SK-MEL-5 (cell line): ENCODE results near the gene CDA. TPM values are rescaled to one million over a fixed set of nuclear protein-coding genes. Genes with fewer than 3 reads are reported as not detected.

ENCODE experiments used
- DNase-seq: peaks from one replicate; pipeline ENCODE4 v3.0.0-alpha.2; 2016; ENCODE audit warnings: low read depth, low spot score
- in situ Hi-C: cut with HindIII; loops from 2 replicates; pipeline ENCODE4 v1.10.0; 2016; ENCODE audit warnings: low sequenced_read_pairs, high pct_unique_total_duplicates, low pct_unique_long_range_greater_than_20kb
- total RNA-seq: library from RNA; depleted of rRNA; stranded (reverse); fragments of >200 nt; shearing (Covaris generic); gene quantifications from 2 replicates; pipeline ENCODE4 v1.2.3, GENCODE V29; 2014

The CDA gene
- total RNA-seq, 1 experiment from 2014 or later, result not detected

DNA sequence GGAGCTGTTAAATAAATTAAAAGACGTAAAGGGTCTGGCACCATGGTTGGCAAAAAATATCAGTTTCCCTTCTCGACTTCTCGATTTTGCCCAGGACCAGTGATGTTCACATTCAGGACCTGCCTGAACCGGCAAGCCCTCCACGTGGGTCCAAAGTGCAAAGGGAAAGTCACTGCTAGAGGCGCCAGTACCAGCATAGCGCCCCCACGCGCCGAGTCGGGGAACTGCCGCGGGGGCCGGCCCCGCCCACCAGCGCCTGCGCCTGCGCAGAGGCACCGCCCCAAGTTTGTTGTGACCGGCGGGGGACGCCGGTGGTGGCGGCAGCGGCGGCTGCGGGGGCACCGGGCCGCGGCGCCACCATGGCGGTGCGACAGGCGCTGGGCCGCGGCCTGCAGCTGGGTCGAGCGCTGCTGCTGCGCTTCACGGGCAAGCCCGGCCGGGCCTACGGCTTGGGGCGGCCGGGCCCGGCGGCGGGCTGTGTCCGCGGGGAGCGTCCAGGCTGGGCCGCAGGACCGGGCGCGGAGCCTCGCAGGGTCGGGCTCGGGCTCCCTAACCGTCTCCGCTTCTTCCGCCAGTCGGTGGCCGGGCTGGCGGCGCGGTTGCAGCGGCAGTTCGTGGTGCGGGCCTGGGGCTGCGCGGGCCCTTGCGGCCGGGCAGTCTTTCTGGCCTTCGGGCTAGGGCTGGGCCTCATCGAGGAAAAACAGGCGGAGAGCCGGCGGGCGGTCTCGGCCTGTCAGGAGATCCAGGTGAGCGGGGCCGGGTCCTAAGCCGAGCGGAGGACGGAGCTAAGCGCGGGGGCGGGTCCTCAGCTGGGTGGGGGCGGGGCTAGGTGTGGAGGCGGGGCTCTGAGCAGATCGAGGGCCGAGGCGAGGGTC, 44.5 kb downstream of the CDA start, which contains the start of gene PINK1:
Gene PINK1 (plus strand): TSS at position 269 of the 875 bp plus-strand sequence. CDS start 91 bp downstream, at position 360.
- in situ Hi-C loops, result no loop called here
- DNase-seq, result peak; percentile 69

DNA sequence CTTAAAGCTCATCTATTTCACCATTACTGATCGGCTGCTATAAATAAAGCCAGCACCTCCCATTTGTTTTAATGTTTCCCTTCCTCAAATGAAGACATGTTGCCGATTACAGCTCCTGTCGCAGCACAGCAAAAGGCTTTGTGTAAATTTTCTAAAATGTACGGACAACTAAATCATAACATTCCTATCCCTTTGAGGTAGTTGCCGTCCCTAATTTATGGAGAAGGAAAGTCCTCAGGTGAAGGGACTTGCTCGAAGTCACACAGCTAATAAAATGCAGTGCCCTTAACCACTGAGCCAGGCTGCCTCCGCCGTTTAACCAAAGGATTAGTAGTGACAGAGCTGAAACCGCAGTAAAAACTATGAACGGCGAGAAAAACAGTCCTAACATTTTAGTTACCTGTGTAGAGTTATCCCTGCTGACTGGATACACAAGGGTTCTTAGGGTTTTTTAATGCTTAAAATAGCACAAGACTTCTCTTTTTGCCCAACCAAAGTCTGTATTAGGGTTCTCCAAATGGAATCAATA, 45.2 kb downstream of the CDA start:
- in situ Hi-C loops, result no loop called here
- no peak for DNase-seq

DNA sequence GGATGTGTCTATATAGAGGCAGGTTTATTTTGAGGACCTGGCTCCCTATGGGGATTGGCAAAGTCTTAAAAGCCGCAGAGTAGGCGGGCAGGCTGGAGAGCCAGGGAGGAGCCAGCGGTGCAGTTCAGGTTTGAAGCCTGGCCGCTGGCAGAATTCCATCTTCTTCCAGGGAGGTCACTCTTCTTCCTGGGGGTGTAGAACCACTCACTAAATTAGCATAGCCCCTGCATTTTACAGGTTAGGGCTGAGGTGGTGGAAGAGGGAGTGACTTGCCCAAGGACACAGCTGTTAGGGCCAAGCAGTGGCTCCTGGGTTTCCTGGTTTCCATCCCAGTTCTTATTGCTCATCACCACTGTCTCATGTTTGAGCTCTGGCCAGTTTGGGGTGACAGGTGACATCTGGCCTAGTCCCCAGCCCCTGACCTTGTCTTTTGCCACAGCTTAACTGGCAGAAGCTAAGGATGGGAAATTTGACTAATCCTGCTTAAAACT, 45.7 kb downstream of the CDA start:
- in situ Hi-C loops, result no loop called here

DNA sequence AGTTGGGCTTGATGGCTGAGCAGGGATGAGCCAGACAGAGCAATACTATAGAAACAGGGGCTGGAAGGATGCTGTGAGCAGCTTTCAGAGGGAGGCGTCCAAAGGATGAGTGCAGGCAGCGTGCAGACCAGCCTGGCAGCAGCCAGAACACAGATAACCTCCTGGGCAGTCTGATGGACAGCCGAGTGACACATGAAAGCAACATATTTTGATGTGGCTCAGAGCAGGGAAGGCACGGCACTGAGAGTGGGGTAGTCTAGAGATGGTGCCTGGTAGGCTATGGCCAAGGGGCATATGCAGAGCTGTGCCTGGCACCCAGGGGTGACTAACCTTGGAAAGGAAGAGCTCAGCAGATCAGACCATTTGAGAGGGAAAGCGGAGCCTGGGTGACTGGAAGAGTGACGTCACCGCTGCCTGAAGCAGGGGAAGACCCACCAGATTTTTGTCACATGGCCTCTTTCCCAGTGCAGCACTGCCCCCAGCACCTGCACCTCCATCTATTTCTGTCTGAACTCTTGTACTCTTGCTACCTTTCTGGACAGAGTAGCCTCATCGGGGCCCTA, 48.0 kb downstream of the CDA start:
- in situ Hi-C loops, result no loop called here
- no peak for DNase-seq

More for the DNA sequence above, 45.7 kb downstream of the CDA start:
- peak; percentile 53 for DNase-seq

DNA sequence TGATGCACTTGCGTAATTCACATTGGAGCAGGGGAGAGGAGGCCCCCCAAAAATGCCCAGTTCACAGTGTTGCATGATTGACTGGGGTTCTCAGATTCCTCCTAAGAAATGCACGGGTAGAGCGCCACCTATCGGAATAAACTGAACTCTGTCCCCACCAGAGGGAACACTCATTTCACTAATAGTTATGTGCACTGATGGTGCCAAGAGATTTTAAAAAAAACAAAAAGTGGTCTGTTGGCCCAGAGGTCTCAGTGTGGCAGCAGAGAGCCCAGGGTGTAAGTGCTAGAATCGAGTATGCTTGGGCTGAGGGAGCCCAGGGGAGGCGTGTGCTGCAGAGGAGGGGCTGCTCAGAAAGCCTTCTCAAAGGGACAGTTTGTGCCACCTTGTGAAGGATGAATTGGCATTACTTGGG, 51.3 kb downstream of the CDA start:
- DNase-seq, result peak; percentile 60
- in situ Hi-C loops, result no loop called here

DNA sequence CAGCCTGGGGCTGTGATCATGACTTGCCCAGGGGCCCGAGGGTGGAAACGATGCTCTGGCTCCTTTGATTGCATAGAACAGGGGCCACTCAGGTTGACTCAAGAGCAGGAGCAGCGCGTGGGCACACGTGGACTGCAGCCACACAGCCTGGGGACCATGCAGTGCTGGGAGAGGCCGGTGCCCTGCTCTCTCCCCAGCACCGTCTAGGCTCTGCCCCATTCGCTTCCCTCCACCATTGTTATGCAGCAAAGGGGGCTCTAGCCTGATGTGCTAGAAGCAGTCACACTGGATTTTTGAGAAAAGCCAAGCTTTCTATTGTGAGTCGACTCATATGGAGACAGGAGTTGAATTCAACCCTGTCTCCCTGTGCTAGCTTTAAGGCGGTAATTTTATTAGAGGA, 53.1 kb downstream of the CDA start:
- no peak for DNase-seq
- in situ Hi-C loops, result no loop called here

DNA sequence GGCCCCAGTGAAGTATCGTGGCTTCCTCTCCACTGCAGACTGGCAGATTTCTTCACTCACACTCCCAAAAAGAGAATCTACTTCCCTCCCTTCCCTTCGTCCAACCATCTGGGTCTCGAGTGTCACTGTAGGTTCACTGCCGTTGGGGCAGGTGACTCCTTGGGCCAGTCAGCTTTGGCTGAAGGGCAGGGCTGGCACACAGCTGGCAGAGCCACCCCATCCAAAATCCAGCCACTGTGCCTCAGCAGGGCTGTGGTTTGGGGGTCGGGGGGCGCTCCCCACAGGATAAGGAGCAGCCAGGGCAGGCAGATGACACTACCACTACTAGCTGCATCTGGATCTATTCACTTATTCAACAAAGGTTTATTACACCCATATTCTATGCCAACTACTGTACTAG, 54.2 kb downstream of the CDA start:
- DNase-seq, result no peak
- in situ Hi-C loops, result no loop called here

DNA sequence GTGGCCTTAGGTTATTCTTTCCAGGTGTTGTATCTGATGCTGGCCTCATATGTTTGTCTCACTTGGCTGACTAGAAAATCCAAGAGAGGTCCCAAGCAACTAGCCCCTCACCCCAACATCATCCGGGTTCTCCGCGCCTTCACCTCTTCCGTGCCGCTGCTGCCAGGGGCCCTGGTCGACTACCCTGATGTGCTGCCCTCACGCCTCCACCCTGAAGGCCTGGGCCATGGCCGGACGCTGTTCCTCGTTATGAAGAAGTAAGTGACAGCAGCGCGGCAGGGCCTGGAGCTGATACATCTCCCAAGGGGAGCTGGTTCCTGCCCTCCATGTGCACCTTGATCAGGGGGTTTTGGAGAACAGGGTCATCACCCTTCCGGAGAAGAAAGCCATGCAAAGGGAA, 55.5 kb downstream of the CDA start:
- in situ Hi-C loops, result no loop called here
- no peak for DNase-seq

DNA sequence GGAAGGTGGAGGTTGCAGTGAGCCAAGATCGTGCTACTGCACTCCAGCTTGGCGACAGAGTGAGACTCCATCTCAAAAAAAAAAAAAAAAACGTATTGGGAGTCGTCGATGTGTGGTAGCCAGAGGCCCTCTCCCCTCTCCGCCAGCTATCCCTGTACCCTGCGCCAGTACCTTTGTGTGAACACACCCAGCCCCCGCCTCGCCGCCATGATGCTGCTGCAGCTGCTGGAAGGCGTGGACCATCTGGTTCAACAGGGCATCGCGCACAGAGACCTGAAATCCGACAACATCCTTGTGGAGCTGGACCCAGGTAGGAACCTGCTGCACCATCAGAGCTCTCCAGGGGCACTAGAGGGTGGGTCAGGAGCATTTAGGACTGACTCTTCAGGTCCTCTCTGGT, 56.5 kb downstream of the CDA start:
- in situ Hi-C loops, result no loop called here
- DNase-seq, result no peak

DNA sequence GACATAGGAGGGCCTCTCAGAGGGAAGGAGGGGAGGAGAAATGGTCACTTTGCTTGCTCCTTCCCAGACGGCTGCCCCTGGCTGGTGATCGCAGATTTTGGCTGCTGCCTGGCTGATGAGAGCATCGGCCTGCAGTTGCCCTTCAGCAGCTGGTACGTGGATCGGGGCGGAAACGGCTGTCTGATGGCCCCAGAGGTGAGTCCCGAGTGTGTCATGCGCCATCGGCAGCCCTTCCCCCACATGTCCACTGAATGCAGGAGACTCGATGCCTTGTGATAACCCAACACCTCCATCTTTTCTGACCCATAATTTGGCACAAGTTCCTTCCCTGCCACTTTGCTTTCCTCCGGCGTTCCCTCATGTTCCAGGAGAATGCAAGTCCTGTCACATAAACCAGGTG, 59.5 kb downstream of the CDA start:
- in situ Hi-C loops, result no loop called here
- no peak for DNase-seq

DNA sequence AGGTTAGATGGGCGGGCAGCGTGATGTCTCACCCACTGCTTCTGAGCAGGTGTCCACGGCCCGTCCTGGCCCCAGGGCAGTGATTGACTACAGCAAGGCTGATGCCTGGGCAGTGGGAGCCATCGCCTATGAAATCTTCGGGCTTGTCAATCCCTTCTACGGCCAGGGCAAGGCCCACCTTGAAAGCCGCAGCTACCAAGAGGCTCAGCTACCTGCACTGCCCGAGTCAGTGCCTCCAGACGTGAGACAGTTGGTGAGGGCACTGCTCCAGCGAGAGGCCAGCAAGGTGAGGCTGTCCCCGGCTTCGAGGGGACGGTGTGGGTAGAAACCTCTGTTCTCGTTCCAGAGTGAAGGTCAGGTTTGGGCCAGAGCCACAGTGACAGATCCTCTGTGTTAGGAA, 60.0 kb downstream of the CDA start:
- in situ Hi-C loops, result no loop called here
- no peak for DNase-seq

DNA sequence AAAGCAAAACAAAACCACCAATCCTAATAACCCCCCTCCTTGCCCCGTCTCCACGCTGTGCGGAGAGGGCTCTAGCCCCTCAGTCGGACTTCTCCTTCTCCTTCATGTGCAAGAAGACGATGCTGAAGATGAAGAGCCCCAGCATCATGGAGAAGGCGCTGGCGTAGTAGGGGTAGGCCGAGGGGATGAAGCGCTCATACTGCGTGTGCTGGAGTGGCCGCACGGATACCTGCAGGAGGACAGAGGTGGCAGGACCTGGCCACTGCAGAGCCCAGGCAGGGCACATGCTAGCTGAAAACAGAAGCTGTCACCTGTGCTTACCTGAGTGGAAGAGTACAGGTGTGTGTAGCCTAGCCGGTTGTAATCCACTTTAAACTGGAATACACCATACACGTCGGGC, 63.4 kb downstream of the CDA start:
- DNase-seq, result no peak
- in situ Hi-C loops, result no loop called here

DNA sequence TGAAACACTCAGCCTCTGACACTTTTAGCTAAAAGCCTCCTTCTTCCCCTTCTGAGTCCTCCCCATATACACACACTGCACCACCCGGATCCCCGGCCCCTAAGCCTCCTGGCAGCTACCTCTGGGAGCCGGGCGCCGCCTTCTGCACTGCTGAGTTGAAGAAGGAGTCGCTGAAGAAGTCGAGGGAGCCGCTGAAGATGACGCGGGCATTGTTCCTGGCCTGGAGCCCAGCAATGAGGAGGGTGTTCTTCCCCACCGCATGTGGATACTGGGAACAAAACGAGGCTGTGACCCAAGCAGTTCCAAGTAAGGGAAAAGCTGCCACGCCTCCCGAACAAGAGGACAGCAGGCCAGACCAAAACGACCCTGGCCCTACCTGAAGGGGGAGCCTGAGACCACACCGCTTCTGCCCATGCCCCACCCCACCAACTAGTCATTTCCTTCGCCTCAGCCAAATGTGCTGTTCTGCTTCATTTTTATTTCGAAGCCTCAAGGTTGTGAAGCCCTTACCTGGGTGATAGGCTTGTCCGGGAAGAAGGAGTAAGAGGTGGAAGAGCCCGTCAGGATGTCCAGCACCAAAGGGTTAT, 65.3 kb downstream of the CDA start:
- DNase-seq, result no peak
- in situ Hi-C loops, result no loop called here

DNA sequence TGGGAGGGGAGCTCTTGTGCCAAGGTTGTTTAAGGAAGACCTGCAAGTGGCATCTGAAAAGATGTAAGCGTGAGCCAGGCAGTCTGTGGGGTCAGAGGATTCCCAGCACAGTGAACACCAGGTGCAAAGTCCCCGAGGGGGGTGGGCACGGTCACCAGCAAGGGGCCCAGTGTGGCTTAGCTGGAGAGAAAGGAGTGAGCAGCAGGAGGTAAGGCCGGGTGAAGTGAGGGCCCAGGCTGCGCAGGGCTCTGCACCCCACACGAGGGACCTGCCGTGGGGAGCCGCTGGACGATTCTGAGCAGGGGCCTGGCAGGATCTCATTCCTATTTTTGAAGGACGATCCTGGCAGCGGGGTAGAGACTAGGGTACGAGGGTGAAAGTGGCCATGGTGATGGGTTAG, 68.1 kb downstream of the CDA start:
- DNase-seq, result no peak
- in situ Hi-C loops, result no loop called here

DNA sequence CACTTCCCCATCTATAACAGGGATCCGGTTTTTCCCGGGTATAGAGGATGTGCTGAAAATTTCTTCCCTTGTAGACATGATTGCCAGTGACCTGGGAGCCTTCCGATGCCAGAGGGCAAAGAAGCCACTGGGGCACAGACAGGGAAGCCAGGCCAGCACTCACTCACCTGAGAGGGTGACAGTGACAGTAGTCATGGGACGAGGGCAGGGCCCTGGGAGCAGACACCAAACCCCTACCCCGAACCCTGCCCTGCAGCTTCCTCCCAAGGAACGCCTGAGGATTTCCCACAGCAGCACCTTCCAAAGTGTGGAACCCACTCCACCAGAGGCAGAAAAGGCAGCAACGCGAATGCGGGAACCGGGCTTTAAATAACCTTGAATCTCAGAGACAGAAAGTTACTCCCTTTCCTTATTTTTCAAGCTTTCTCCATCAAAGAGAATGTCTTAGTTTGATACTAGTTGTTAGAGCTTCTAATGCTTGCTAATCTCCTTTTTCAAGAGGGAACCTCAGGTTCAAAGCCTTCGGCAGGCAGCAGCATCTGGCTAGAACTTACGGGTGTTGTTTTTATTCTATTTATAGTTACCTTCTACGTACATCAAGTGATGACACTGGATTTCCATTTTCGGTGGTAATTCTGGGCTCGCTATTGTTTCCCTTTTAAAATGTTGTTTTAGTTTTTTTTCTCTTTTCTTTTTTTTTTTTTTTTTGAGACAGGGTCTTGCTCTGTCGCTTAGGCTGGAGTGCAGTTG, 69.4 kb downstream of the CDA start:
- DNase-seq, result no peak
- in situ Hi-C loops, result no loop called here

DNA sequence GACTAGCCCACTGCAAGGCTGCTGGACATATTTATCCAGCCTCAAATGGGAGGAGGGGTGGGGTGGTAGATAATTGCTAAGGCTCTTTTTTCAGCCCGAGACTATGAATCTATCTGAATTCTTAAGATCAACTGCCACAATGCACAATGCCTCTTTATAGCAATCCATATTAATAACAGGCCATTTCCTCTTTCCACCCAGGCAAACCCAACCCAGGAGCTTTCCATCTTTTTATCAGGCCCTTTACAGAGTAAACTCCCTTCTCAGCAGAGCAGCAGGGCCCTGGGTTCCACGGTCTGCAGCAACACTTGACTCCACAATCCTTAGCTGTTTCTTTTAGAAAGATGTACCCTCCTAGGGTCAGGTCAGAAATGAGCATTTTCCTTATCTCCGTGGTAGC, 71.5 kb downstream of the CDA start:
- DNase-seq, result no peak
- in situ Hi-C loops, result no loop called here

DNA sequence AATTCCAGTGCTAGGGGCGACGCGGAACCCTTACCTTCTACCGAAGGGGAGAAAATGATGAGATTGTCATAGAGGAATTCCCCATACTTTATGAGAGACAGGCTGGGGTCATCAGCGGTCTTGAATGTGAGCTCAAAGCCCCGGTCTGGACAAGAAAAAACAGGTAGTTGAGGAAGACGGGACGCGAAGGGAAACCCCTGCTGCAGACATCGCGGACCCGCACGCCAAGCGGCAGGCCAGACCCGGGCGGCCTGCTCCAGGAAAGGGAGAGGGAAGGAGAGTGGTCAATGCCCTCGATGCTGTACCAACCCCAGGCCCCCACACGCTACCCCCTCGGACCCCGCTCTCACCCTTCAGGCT, 71.9 kb downstream of the CDA start:
- in situ Hi-C loops, result no loop called here
- no peak for DNase-seq
